Stimulated activated CD8-positive, alpha-beta memory T cell treated with anti-CD3 and anti-CD28 coated beads, Interleukin-4, amount 100 ng/mL, for 1 hour (primary cell): Measurements from ENCODE around the gene ARL9.
"Not testable (repeated sequence)": the region's sequence is repeated elsewhere in the genome, so short reads cannot be mapped to it uniquely, and the experiment has no call there.

Experiments
- DNase-seq, 2 donors: peaks; one replicate each; pipeline ENCODE4 v3.0.0-alpha.2; 2020; ENCODE audit warnings: low read depth in 2 of 2, low spot score in 1 of 2

Gene ARL9

GRCh38 chr4:56505269-56506130 is at the start of gene ARL9:
Gene ARL9, plus strand, starts transcription at chr4:56505791. Its CDS starts 72 bp downstream, at chr4:56505863.
- peak; percentile 10 to 20 for DNase-seq

GRCh38 chr4:56460085-56460484 is 45.5 kb upstream of the ARL9 start:
- DNase-seq: no peak

GRCh38 chr4:56462157-56462556 is 43.4 kb upstream of the ARL9 start:
- no peak for DNase-seq

GRCh38 chr4:56463711-56464110 is 41.9 kb upstream of the ARL9 start:
- DNase-seq: no peak

GRCh38 chr4:56464581-56464980 is 41.0 kb upstream of the ARL9 start:
- no peak for DNase-seq

GRCh38 chr4:56465599-56466295 is 39.8 kb upstream of the ARL9 start:
- DNase-seq: no peak

GRCh38 chr4:56466296-56466761 is 39.3 kb upstream of the ARL9 start:
- DNase-seq: not testable (repeated sequence)

- no peak for DNase-seq
Measured at GRCh38 chr4:56466910-56467283, 38.7 kb upstream of the ARL9 start.

GRCh38 chr4:56467284-56468096 is 38.1 kb upstream of the ARL9 start, which contains the start of gene SRP72:
Gene SRP72, plus strand, starts transcription at chr4:56467617. Its CDS starts 19 bp downstream, at chr4:56467636.
- peak; percentile 77 for DNase-seq

- no peak for DNase-seq
Measured at GRCh38 chr4:56468097-56468422, 37.5 kb upstream of the ARL9 start.

- DNase-seq: no peak
Measured at GRCh38 chr4:56469489-56470210, 35.9 kb upstream of the ARL9 start.

GRCh38 chr4:56475917-56476316 is 29.7 kb upstream of the ARL9 start:
- DNase-seq: no peak

GRCh38 chr4:56477192-56477702 is 28.3 kb upstream of the ARL9 start:
- no peak for DNase-seq

- DNase-seq: no peak
Measured at GRCh38 chr4:56480691-56481090, 24.9 kb upstream of the ARL9 start.

- no peak for DNase-seq
Measured at GRCh38 chr4:56496241-56496640, 9.3 kb upstream of the ARL9 start.

- no peak for DNase-seq
Measured at GRCh38 chr4:56511098-56511497, 5.5 kb downstream of the ARL9 start.

- DNase-seq: no peak
Measured at GRCh38 chr4:56512166-56512565, 6.6 kb downstream of the ARL9 start.

GRCh38 chr4:56513517-56513916 is 7.9 kb downstream of the ARL9 start:
- DNase-seq: no peak

- peak; percentile 47 to 68 for DNase-seq
Measured at GRCh38 chr4:56530269-56531148, 24.9 kb downstream of the ARL9 start.
